NCI-H2107 treated with DMSO at 0.1 percent for 48 hours (cell line): Measurements from ENCODE around the gene TTC1.

ENCODE experiments used
- DNase-seq: peaks from one replicate; lab custom pipeline; 2025; ENCODE audit not compliant: unreplicated experiment; lab: John Stamatoyannopoulos, UW

TTC1 gene

DNA sequence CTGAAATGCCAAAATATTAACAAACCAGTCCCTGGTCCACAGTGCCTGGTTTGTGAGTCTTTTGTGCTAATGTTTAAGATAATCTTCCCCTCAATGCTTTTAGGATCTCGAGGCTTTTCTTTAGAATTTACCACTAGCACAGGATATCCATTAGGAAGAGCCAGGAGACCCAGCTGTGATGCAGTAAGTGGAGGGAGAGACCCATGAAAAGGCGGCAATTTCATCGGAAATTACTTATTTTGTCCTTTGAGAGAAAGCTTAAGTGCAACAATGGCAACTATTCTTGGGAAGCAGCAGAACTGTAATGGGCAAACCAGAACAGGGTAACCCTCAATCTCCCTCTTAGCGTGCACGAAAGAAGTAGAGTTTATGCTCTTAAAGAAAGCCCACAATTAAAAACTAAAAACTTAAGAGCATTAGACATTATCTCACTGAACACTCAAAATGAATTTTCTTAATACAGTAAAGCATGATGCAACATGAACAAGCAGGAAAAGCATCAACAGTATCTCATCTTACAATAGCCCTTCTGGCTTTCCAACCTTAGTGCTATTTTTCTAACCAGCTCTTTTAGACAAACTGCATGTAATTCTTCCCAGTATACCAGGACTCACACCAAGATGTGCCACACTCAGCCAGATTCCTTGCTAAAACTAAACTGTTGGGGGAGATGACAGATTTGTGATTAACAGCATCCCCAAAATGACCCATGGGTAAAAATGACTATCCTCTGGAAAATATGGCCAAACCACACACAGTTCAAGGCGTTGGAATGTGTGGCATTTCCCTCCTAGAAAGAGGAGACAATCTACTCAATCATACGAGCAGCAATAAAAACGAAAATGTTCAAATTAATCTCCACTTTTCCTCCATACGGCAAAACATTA lies 73.9 kb downstream of the TTC1 start:
- no peak for DNase-seq

DNA sequence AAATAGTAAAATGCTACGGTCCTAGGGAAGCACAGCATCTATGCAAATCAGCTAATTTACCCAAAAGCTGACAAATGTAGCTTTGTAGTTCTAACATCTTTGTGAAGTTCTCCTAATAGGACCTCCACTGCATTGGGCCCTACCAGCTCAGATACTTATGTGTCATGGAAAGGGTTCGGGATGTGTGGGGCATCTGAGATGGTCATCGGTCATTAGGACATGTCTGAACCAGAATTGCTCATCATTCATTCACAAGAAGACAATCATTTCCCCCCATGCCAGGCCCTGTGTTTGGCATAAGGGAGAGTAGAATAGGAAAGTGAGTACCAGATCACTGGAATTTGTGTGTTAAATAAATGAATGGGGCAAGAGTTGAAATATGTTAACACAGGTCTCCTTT lies 74.6 kb downstream of the TTC1 start:
- no peak for DNase-seq

DNA sequence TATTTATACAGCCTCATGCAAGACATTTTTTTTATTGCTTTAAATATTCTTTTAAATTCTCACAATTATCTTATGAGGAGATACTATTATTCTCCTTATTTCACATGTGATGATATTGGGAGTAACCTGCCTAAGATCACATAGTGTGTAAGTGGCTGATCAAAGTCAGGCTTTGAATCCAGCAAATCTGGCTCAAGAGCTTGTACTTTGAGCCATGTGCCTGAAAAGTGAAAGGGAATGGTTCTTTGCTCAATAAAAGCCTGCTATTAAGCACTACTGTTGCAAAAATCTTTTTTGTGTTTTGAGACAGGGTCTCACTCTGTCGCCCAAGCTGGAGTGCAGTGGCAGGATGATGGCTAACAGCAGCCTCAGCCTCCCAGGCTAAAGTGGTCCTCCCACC lies 75.2 kb downstream of the TTC1 start:
- DNase-seq: no peak

DNA sequence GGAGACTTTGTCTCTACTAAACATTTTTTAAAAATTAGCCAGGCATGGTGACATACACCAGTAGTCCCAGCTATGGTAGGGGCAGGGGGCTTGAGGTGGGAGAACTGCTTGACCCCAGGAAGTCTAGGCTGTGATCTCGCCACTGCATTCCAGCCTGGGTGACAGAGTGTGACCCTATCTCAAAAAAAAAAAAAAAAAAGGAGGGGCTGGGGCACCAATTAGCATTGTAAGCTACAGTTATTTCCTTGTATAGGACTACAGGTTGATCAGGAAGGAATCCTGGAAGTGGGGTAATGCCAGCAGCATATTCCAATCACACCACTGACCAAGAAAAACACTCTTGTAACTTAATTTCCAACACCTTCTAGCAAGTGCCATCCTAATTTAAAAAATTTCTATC lies 78.3 kb downstream of the TTC1 start:
- no peak for DNase-seq

DNA sequence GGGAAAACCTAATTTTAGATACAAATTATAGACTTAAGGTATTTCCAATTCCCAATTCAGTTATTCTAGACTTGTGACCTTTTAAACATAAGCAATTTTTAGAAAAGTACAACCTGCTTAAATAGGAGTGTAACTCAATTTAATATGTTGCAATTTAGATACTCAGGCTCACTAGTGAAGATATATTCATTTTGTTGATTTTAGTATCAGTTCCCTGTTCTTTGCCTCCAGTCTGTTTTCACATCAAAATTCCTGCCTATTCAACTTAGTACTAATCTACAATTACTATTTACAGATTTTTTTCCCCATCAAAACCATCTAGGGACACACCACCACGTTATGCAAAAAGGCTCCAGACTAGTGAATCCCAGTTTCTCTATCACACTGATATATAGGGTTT lies 79.9 kb downstream of the TTC1 start:
- DNase-seq: no peak

DNA sequence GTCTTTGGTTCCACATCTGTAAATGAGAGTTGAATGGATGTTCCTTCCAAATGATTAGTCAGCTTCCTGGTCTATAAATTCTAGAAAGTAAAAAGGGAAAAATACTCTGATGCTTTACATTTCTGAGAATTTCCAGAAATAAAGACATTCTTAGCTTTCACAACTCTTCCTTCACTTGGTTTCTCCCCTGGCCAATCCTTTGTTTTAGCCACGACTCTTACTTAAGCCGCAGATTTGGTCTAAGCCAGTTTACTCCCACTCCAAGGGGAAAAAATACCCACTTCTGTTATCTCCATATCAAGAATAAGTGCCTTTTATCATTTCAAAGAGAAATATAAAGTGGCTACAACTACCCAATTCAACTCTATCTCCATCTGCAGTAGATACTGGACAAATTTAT lies 80.6 kb downstream of the TTC1 start:
- DNase-seq: no peak

DNA sequence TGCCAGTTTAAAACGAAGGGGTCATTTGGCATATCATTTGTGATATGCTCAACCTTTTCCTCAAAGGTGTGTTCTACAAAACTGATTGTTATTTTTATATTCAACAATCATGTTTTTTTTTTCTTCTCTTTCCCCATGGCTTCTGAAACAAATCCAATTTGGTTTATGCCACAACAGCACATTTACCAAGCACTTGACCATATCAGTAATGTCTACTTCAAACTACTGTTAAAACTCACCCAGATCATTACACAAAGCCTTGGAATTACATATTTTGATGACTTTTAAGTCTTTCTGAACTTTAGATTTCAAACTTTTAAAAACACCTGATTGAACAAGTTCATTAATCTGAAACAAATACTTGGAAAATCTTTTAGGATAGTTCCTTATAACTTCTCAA lies 81.1 kb downstream of the TTC1 start:
- DNase-seq: no peak

DNA sequence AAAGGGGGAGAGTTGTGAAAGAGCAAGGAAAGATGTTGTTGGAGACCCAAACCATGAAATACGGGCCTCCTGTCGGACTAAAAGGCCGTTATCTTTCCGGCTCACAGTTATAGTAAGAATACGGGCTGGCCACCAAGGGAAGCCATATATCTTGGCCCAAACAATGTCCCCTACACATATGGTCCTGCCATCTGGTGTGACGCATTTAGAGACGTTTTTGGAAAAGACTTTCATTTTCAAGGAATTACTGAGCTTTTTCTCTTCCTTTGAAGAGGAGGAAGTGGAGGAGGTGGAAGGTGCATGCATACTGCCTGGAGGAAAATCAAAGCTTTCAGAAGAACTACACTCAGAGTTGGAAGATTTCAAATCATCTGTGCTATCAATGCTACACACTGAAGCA lies 83.6 kb downstream of the TTC1 start:
- DNase-seq: no peak

DNA sequence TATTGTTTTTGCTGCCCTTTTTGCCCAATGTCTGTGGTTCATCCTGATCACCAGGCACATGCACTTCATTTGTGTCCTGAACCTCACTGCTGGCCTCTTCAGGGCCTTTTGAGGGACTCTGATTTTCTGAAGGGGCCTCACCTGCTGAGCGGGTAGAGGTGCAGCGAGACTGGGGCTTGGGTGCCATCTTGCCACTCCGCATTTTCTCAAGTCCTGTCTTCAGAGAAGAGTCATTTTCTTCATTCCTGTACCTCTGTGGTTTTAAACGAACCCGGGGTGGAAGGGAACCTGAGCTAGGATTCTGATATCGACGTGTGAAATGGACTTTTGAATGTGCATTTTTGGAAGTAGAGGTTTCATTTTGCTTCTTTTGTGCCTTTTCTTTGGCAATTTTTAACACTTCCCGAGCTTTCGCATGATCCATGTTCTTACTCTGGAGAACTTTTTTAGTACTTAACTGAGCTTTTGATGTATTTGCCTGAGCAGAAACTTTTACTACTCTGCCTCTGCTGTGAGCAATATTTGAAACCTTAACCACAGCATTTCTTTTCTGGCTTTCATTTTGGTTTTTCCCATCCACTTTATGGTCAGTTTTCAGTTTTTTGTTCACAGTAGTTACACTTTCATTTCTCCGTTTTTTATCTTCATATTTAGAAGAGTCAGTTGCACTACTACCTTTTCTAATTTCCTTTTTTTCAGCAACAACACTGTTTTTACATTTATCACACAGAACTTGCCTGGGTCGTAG lies 84.2 kb downstream of the TTC1 start:
- no peak for DNase-seq

DNA sequence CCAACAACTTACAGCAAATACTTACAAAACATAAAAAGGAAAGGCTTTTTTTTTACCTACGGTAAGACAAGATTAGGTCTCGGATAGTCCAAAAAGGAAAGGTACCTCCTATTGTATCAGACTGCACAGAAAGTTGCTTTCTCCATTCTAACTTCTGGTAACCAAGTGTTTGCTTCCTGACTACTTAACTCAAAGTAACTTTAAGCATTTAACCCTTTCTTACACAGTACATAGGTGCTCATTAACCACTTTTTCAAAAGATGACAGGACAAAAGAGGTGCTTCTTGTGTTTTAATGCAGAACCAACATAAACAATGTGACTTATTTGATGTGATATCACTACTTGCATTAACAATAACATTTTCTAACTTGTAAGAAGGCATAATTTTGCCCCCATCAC lies 87.2 kb downstream of the TTC1 start:
- DNase-seq: no peak

DNA sequence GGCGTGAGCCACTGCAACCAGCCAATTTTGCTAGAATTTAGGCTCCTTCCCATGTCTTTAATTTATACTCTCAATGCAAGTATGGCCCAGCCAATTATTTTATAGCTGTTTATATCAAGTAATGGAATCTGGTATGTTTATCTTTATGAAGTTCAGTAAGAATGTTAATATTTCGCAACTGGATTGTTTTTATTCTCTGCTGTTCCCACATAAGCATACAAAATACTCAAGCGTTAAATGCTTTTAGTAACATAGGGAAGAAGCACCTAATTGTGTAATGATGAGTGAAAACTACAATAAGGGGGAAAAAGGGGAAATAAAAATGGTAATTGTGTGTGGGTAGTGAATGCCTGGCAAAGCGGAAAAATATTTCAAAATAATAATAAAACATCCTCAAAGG lies 89.1 kb downstream of the TTC1 start:
- DNase-seq: no peak

DNA sequence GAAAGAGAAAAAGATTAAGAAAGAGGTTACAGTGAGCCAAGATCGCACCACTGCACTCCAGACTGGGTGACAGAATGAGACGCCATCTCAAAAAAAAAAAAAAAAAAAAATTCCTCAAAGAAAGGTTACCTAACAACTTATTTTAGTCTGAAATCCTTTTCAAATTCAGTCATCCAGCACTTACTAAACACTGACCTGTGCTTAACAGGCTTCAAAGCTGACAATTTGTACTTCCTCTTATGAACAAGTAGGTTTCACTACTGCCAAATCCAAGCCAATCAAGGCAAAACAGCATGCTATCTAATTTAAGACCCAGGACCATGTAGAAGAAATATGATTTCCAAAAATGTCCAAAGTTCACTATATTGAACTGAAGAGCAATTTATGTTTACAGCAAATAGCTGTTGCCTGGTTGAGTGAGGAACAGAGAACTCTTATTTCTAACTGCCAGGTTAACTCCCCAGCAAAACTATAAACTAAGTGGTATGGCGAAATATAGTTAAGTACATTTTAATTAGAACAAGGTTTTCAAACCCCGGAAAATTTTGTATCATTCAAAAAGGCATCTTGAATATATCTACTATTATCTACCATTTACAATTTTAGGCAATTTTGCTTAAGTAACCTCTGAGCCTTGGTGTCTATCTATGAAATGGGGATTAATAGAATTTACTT lies 96.9 kb downstream of the TTC1 start:
- no peak for DNase-seq

DNA sequence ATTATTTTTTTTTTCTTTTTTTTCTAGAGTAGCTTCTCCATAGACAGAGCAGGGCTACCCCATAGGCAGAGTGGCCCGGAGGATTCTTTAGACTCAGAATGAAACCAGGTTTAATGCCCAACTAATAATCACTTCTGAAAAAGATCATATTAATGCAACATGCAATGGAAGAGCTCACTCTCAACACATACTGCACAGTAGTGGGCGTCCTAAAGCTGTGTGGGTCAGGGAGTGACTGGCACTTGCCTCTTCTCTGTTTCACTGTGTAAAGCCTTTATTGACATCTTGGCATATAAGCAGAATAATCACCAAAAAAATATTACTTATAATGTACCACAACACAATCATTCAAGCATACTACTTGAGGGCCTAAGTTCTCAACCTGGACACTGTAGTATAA lies 99.2 kb downstream of the TTC1 start:
- no peak for DNase-seq
